Measurements from ENCODE around the gene DMD.
"Not testable (repeated sequence)": the region's sequence is repeated elsewhere in the genome, so short reads cannot be mapped to it uniquely, and the experiment has no call there.

DMD gene

DNA sequence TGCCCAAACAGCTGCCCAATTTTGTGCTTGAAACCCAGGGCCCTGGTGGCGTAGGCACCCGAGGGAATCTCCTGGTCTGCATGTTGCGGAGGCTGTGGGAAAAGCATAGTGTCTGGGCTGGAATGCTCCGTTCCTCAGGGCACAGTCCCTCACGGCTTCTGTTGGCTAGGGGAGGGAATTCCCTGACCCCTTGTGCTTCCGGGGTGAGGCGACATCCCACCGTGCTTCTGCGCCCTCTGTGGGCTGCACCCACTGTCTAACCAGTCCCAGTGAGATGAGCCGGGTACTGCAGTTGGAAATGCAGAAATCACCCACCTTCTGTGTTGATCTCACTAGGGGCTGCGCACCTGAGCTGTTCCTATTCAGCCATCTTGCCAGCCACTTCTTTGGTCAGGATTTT, 1740.1 kb downstream of the DMD start:
- DNase-seq: no peak

GRCh38 chrX:31470753-31471152, 1740.6 kb downstream of the DMD start:
- DNase-seq: not testable (repeated sequence)

GRCh38 chrX:31464306-31464915, 1746.9 kb downstream of the DMD start:
- no peak for DNase-seq

DNA sequence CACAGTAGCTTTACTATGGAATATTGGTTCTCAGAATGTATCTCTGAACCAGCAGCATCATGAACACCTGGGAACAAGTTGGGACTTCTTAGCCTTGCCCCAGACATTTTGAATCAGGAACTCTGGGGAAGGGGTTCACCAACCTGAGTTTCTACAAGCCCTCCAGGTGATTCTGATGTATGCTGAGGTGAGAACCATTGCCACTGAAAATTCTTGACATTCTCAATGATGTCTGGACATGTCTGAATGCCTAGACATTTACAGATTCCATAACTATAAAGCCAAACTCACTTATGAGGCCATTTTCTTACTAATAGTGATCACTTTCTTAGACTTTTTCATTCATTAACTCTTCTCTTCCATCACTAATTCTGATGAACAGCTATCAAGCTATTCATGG, 1750.1 kb downstream of the DMD start:
- no peak for DNase-seq

DNA sequence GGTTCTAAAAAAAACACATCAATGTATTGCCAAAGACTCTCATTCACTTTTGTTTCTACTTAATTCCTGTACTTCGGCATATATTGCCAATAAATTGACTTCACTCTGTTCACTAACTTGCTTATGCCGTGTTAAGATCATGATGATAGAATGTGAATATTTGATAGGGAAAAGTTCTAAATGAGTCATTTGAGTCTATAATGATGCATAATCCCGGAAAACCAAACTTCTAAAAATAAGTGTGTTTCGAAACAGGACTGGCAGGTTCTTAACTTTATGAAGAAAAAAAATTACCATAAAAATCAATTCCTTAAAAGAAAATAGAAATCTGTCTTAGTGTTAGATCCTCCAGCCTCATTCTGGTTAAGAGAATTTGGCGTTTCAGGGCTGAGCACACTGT, 1752.0 kb downstream of the DMD start:
- DNase-seq: no peak

GRCh38 chrX:31449965-31450364, 1761.4 kb downstream of the DMD start:
- DNase-seq: no peak

- no peak for DNase-seq
Measured at GRCh38 chrX:31449081-31449480, 1762.3 kb downstream of the DMD start.

GRCh38 chrX:31445542-31445941, 1765.8 kb downstream of the DMD start:
- DNase-seq: no peak

DNA sequence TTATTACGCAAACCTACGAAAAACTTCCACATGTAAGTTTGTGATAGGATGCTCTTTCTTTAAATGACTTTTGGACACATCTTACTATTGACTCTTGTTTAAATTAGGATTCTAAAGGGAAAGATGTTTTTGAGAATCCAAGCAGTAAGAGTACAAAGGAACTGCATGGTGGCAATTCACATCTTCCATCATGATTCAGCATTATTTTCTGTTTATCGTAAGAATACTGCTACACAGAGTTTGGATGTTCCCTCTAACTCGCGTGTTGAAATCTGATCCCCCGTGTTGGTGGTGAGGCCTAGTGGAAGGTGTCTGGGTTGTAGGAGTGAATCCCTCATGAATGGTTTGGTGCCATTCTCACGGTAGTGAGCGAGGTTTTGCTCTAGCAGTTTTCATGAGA, 1767.7 kb downstream of the DMD start:
- DNase-seq: no peak

GRCh38 chrX:31440546-31440945, 1770.8 kb downstream of the DMD start:
- no peak for DNase-seq

GRCh38 chrX:31436424-31436823, 1774.9 kb downstream of the DMD start:
- no peak for DNase-seq

- DNase-seq: no peak
Measured at GRCh38 chrX:31435592-31435991, 1775.8 kb downstream of the DMD start.

GRCh38 chrX:31433856-31434255, 1777.5 kb downstream of the DMD start:
- DNase-seq: no peak

- no peak for DNase-seq
Measured at GRCh38 chrX:31429915-31430314, 1781.4 kb downstream of the DMD start.

GRCh38 chrX:31423609-31424189, 1787.7 kb downstream of the DMD start:
- peak; percentile 3 for DNase-seq

DNA sequence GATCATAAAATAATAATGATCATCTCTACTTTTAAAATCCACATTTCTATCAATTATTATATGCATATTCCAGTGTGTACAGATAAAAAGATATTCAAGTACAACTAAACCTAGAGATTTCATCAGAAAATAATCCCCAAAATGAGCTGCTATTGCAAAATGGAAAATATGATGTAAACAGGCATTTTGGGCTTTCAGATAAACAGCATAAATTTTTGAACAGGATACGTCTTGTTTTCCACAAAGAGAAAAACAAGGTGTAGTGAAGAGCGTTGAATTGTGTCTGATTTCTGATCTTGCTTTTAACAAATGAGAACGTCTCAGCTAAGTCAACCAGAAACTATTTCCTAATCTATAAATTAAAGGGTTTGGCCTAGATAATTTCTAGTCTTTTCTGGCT, 1789.9 kb downstream of the DMD start:
- DNase-seq: no peak

GRCh38 chrX:31420711-31421151, 1790.6 kb downstream of the DMD start:
- DNase-seq: no peak

DNA sequence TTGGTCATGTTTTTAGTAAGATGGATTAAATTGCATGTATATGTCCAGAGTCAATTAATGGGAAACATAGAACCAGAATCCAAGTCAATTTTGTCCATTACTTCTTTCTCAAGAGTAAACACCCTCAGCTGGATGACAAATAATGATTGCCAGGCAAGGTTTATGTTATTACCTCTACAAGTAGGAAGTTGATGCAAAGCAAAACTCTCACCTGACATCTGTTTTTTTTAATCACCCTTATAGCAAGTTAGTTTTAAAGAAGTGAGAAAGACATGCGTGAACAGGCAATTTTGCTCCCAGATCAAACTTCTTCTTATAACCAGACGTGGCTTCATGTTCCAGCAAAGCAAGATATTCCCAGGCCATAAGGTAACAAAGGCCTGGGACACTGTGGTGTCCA, 1791.0 kb downstream of the DMD start:
- DNase-seq: no peak

- DNase-seq: no peak
Measured at GRCh38 chrX:31397119-31397518, 1814.2 kb downstream of the DMD start.

- no peak for DNase-seq
Measured at GRCh38 chrX:31392513-31392912, 1818.8 kb downstream of the DMD start.

DNA sequence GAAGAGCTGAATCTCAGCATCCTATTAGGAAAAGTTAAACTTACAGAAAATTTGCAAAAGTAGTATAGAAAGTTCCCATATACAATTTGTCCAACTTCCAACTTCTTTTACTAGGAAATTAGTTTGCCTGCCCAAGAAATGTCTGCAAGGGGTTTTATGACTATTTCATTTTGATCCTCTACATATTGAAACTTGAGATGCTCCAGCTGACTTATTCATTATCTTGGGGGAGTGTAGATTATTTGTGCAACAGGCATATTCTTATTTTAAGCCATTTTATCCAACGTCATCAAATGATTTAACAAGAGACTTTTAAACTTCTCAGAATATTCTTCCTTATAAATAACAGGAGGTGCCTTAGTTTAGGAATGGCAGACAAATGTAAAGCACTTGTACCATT, 1822.4 kb downstream of the DMD start:
- no peak for DNase-seq

DNA sequence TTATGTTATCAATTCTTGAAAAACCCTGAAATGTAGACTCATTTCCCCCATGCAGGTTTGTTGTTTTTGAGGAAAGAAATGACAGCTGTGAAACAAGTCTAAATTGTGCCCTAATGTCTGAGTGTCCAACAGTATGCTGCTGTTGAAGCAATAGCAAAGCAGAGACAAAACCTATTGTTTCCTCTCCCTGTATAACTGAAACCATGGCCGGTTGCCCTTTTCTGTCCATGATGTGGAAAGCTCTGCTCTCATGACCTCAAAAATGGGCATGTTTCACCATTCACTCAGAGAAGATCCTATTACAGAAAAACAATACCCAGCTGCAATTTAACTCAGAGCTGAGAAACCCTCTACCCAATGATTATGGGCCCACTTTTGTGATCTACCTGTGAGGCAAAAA, 1826.9 kb downstream of the DMD start:
- DNase-seq: no peak

DNA sequence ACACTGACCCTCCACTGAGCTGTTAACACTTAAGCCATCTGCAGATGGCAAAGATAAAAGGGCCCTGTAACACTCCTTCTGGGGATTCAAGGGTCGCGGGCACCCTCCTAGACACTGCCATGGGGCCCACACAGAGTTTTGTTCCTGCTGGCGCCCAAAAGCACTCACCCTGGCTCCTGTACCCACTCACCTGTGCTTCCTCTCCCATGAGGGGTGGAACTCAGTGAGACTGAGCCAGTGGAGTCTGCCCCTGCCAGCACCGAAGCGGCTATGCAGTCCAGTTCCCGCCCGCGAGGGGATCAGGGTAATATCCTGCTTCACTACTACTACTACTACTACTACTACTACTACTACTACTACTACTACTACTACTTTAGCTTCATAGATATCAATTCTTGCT, 1827.4 kb downstream of the DMD start:
- DNase-seq: no peak

GRCh38 chrX:31378973-31379372, 1832.4 kb downstream of the DMD start:
- DNase-seq: not testable (repeated sequence)

DNA sequence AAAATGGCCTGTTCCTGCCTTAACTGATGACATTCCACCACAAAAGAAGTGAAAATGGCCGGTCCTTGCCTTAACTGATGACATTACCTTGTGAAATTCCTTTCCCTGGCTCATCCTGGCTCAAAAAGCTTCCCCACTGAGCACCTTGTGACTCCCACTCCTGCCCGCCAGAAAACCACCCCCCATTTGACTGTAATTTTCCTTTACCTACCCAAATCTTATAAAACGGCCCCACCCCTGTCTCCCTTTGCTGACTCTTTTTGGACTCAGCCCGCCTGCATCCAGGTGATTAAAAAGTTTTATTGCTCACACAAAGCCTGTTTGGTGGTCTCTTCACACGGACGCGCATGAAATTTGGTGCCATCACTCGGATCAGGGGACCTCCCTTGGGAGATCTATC, 1833.5 kb downstream of the DMD start:
- DNase-seq: not testable (repeated sequence)

Measured in stimulated activated CD4-positive, alpha-beta T cell treated with anti-CD3 and anti-CD28 coated beads, Interleukin-4, amount 100 ng/mL, for 24 hours (primary cell).